Pancreas (tissue), 10 donors: ENCODE measurements around the gene EFEMP2. TPM values are rescaled to one million over a fixed set of nuclear protein-coding genes. Genes with fewer than 3 reads are reported as not detected.
A peak's percentile ranks its signal among the peaks of the same experiment; 100 is the strongest.

Experiments used
- ATAC-seq, 4 donors: fragments of 200-7000 bp; cut with Tn5 transposase; one replicate each; pipeline versions ENCODE4 v1.8.0 to v1.9.1; 2020; ENCODE audit warnings: mild to moderate bottlenecking in 4 of 4, moderate library complexity in 4 of 4
- DNase-seq, 6 donors: peaks; one replicate each; pipeline ENCODE4 v3.0.0-alpha.2; 2020
- FAIRE-seq: peaks from 2 replicates; lab custom pipeline; 2012; peaks lifted over from hg19 to GRCh38; lab: Jason Lieb, UNC
- H3K27ac ChIP-seq, 4 donors: fragments of 200-600 bp; sonication (generic); 1 replicate in 3 of 4; 2 replicates in 1 of 4; pipeline versions ENCODE4 v1.5.0 to v1.8.0; 2020
- H3K27me3 ChIP-seq, 4 donors: fragments of 200-600 bp; one replicate each; pipeline ENCODE4 v1.8.0; 2021
- H3K36me3 ChIP-seq, 3 donors: fragments of 200-600 bp; sonication (generic) in 1 of 3; one replicate each; pipeline versions ENCODE4 v1.5.0 to v1.8.0; 2020 to 2021
- H3K4me1 ChIP-seq, 3 donors: fragments of 200-600 bp; one replicate each; pipeline ENCODE4 v1.8.0; 2021
- H3K4me3 ChIP-seq, 4 donors: fragments of 200-600 bp; sonication (generic) in 2 of 4; one replicate each; pipeline versions ENCODE4 v1.5.0 to v1.8.0; 2020 to 2021
- H3K9me3 ChIP-seq, 4 donors: fragments of 200-600 bp; one replicate each; pipeline ENCODE4 v1.8.0; 2021
- CTCF ChIP-seq, 4 donors: fragments of 200-600 bp; sonication (generic) in 3 of 4; IDR thresholded peaks; one replicate each; pipeline versions ENCODE4 v1.5.0 to v1.8.0; 2021; ENCODE audit warnings: antibody characterized with exemption in 4 of 4
- WGBS, 2 donors: extraction: QIAGEN DNeasy Blood & Tissue Kit; methylation state at CpG; one replicate each; pipeline ENCODE4 v1.1.7; 2013; 5-methylcytosine and 5-hydroxymethylcytosine counted together
- intact Hi-C, 3 donors: fragments of 100-400 bp; cut with DNase I; formaldehyde crosslinking; loops; one replicate each; pipeline versions ENCODE4 v1.11.1 to v1.14.2; 2022
- polyA plus RNA-seq, 2 donors: library from polyadenylated mRNA; stranded (reverse); fragments of 200-250 nt; gene quantifications; one replicate each; pipeline ENCODE4 v1.2.3, GENCODE V29; 2013
- total RNA-seq, 6 donors: library from RNA; stranded (reverse); fragmentation: NEBNext Ultra II Directional in 4 of 6; extraction: Animal tissue kit (Norgen Biotek cat#: 25700) in 4 of 6; gene quantifications; one replicate each; pipeline versions ENCODE4 v1.2.1 to v1.2.4, GENCODE V29; 2021 to 2023
- donor health status: healthy with polysubstance abuse.
- donor health status: DM: no; HTN: no; CAD: no; lungs with moderate emphysema.
- donor health status: DM: no; HTN: no; CAD: no.
- donor health status: control.
- donor health status: control.
- donor health status: Bipolar disorder and iron deficiency.
- donor health status: DM: yes; HTN: yes; CAD: no.
- donor health status: DM: no; HTN: no; CAD: no.
- donor health status: DM: no; HTN: no; CAD: no.
- donor health status: DM: yes; HTN: yes; CAD: no.

The EFEMP2 gene
- total and polyA plus RNA-seq, 8 donors, result 11.3 to 51.0 (median 18.8) TPM

- Histone ChIP-seq H3K4me1 (peaks cover 0 to 25% (median 12%) of the 10 kb centered on the region in 3 donors), H3K27me3 (no peaks in the 10 kb centered on the region), H3K9me3 (no peaks in the 10 kb centered on the region), H3K27ac (peak overlapping the region; percentile 57 to 73 (median 66)), H3K4me3 (peak overlapping the region; percentile 89 to 98 (median 96)), H3K36me3 (no peaks in the 10 kb centered on the region)
- ATAC-seq, result peak; percentile 22 to 48 (median 35)
- TF ChIP-seq CTCF (IDR thresholded peaks at IDR 0.05), result no peak
- 0 to 1% methylated on average over 55 to 60 of the region's 60 CpGs for whole genome bisulfite sequencing, 2 donors
- intact Hi-C loops, result no loop called here
- FAIRE-seq, result no peak
- DNase-seq, result peak in 4 of 6 donors; percentile 57 to 88 (median 70)
Observed at GRCh38 chr11:65919573-65920371, 47.2 kb upstream of the EFEMP2 start.

- Histone ChIP-seq H3K4me1 (peaks cover 0 to 25% (median 12%) of the 10 kb centered on the region in 3 donors), H3K9me3 (no peaks in the 10 kb centered on the region), H3K27ac (peak within 1 kb of the TSS; percentile 63 to 85 (median 82)), H3K27me3 (no peaks in the 10 kb centered on the region), H3K4me3 (peak within 1 kb of the TSS; percentile 95 to 98 (median 97)), H3K36me3 (no peaks in the 10 kb centered on the region)
- WGBS, 2 donors, result 0 to 1% methylated on average over 36 to 59 of the region's 59 CpGs
- DNase-seq (peak; percentile 99 to 100 (median 100)), ATAC-seq (peak; percentile 91 to 95 (median 93)), FAIRE-seq (no peak)
- intact Hi-C loops, result no loop called here
- TF ChIP-seq CTCF (IDR thresholded peaks at IDR 0.05), result no peak
Observed at GRCh38 chr11:65919141-65919572, 46.6 kb upstream of the EFEMP2 start, which contains the start of gene DRAP1. TSS of gene DRAP1 (plus strand) at chr11:65919426. CDS start at chr11:65919502, 76 bp downstream.

GRCh38 chr11:65918211-65919140, 45.9 kb upstream of the EFEMP2 start, which contains the start of gene C11orf68:
TSS of gene C11orf68 (minus strand) at chr11:65919062. CDS start at chr11:65919031, 31 bp downstream.
- DNase-seq, result peak in 1 of 6 donors; percentile 59
- Histone ChIP-seq H3K27ac (peak within 1 kb of the TSS; percentile 63 to 85 (median 82)), H3K27me3 (no peaks in the 10 kb centered on the region), H3K36me3 (no peaks in the 10 kb centered on the region), H3K4me3 (peak within 1 kb of the TSS; percentile 95 to 98 (median 97)), H3K9me3 (no peaks in the 10 kb centered on the region), H3K4me1 (peaks cover 0 to 25% (median 12%) of the 10 kb centered on the region in 3 donors)
- no peak for ATAC-seq
- FAIRE-seq, result no peak
- intact Hi-C loops, result no loop called here
- WGBS, 2 donors, result 3 to 6% methylated on average over 45 to 77 of the region's 77 CpGs
- no peak for TF ChIP-seq CTCF (IDR thresholded peaks at IDR 0.05)

- intact Hi-C loops, result no loop called here
- ATAC-seq, result no peak
Observed at GRCh38 chr11:65917434-65918210, 45.0 kb upstream of the EFEMP2 start.

More at GRCh38 chr11:65917434-65918210, 45.0 kb upstream of the EFEMP2 start:
- DNase-seq, result peak in 3 of 6 donors; percentile 38 to 82 (median 57)
- no peaks in the 10 kb centered on the region for H3K36me3 ChIP-seq
- H3K4me1 ChIP-seq, result peaks cover 0 to 25% (median 12%) of the 10 kb centered on the region in 3 donors
- H3K4me3 ChIP-seq, result peak overlapping the region; percentile 84 to 97 (median 92)
- TF ChIP-seq CTCF (IDR thresholded peaks at IDR 0.05), result no peak
- H3K27ac ChIP-seq, result no peak overlapping the region
- H3K27me3 ChIP-seq, result no peaks in the 10 kb centered on the region
- 69 to 78% methylated on average over 35 of the region's 35 CpGs for WGBS, 2 donors
- no peak for FAIRE-seq
- H3K9me3 ChIP-seq, result no peaks in the 10 kb centered on the region
